IPS-18c (cell line): ENCODE results near the gene OBI1.

ENCODE experiments used
- H3K4me3 ChIP-seq: 2 replicates; pipeline ENCODE4 v1.7.0; 2013; ENCODE audit warnings: low read depth, mild to moderate bottlenecking, low read length, moderate library complexity; ENCODE audit not compliant: insufficient read depth
- H3K9me3 ChIP-seq: one replicate; pipeline ENCODE4 v1.6.1; 2013; ENCODE audit warnings: mild to moderate bottlenecking, low read length, moderate library complexity; ENCODE audit not compliant: control insufficient read depth, insufficient read depth

Gene OBI1

GRCh38 chr13:78598116-78598781 lies 60.7 kb downstream of the OBI1 start:
- H3K9me3 ChIP-seq = peaks cover 2% of the 10 kb centered on the region
- no peak overlapping the region for H3K4me3 ChIP-seq

- H3K9me3 ChIP-seq = peaks cover 2% of the 10 kb centered on the region
- no peak overlapping the region for H3K4me3 ChIP-seq
These were observed 61.4 kb downstream of the OBI1 start for GRCh38 chr13:78597602-78597932.

DNA sequence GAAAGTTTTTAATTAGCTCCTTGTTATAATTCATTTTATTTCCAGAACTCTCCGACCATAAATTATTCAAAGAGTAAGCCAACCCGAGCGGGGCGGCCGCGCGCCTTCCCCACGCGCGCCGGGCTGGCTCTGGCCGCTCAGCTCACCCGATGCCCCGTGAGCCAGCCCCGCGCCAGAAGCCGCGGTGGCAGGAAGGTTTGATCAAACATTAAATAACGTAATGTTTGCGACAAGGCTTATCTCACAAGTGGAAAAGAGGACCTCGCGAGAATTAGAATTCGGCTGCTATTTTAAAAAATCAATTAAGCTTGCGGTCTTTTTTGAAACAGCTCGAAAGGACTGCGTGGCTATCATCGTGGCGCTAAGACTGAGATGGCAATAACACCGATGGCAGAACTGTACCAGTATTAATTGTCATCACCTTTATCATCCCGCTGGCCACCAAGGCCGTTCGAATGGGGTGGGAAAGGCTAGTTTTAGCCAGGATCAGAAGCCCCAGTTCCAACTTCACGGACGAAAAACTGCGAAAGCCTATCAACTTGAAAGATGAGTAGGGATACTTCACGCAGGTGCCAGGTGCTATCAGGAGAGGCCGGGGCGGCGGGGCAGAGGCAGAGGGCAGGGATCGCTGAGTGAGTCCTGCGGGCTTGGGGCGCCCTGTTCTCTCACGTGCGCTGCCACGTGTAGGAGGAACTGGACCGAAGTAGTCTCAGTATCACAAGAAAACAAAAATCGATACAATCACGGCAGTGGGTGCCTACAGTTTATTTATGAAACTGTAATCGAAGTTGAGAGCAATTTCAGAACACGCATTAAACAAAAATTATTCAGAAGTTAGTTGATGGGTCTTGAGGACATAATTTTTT lies 62.0 kb downstream of the OBI1 start:
- H3K9me3 ChIP-seq = peaks cover 2% of the 10 kb centered on the region
- H3K4me3 ChIP-seq = peak overlapping the region; percentile 54

DNA sequence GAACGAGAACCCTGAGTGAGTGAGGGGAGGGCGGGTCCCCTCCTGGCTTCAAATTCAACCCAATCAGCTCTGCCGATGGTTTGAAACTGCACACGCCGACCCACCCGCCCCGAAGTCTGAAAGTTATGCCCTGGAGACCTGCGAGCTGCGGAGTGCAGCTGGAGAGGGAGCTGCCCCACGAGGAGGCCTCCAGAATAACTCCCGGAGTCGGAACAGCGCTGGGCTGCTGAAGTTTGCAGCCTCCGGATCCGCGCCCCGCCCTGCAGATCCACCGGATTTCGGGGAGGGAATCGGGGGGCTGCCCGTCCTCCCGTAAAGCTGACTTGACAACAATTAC lies 62.6 kb downstream of the OBI1 start:
- peak overlapping the region; percentile 54 for H3K4me3 ChIP-seq

GRCh38 chr13:78595495-78596398 lies 63.2 kb downstream of the OBI1 start:
- Histone ChIP-seq H3K4me3 (peak overlapping the region; percentile 54), H3K9me3 (peaks cover 2% of the 10 kb centered on the region)

More for the DNA sequence above, 62.6 kb downstream of the OBI1 start:
- peaks cover 2% of the 10 kb centered on the region for H3K9me3 ChIP-seq

- Histone ChIP-seq H3K4me3 (no peak overlapping the region; the same call in 1 of the 2 replicates), H3K9me3 (peaks cover 2% of the 10 kb centered on the region)
These were observed 64.4 kb downstream of the OBI1 start for GRCh38 chr13:78594456-78594975.

GRCh38 chr13:78593652-78594455 lies 65.1 kb downstream of the OBI1 start:
- Histone ChIP-seq H3K4me3 (peak overlapping the region; percentile 26; the same call in 1 of the 2 replicates), H3K9me3 (peaks cover 2% of the 10 kb centered on the region)

DNA sequence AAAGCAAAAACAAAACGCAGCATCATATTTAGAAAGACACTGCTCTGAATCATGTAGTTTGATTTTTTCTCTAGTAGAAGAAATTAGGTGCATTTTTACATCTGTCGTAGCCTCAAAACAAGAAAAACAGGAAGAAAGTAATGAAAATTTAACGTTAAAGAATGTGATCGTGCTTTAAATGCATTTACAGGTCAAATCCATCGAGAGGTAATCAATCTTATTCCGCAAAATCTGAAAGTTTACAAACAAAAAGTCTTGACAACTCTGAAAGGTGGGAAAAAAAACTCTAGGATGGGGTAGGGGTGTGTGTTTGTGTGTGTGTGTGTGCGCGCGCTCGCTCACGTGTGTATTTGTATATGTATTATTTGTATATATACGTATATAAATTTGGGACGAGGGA lies 65.8 kb downstream of the OBI1 start:
- H3K9me3 ChIP-seq = peaks cover 2% of the 10 kb centered on the region

DNA sequence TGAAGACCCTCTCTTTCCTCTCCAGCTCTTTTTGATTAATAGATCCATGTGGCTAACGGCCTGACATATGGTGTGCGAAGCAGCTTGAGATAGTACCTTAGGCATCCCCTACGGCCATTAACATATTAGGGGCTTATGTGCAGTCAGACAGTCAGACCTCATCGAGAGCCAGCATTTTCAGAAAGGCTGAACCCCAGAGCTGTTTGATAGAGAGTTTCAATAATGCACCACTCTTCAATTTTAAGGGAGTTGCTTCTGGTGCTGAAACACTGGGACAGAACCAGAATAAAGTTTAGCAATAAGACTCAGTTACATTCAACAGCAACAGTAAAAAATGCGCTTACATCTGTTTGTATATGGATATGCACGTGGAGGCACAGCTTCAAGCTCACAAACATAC lies 66.4 kb downstream of the OBI1 start:
- Histone ChIP-seq H3K9me3 (peaks cover 2% of the 10 kb centered on the region), H3K4me3 (no peak overlapping the region)

More for the DNA sequence above, 65.8 kb downstream of the OBI1 start:
- H3K4me3 ChIP-seq = no peak overlapping the region

DNA sequence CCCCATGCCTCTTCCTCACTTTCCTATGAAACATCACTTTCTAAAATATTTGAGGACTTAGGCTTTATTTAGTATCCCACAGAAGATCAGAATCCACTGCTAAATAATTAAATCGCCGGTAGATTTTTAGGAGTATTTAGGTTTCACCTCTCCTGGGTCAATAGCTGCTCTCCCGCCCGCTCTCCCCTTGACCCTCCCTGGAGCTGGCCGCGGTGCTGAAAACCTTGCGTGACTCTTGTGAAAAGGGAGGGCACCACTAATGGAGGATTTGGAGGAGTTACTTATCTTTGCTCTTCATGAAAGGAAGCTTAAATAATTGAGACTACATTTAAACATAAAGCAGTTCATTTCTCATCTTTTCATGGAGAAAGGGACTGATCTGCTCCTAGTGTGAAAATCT lies 69.7 kb downstream of the OBI1 start:
- H3K4me3 ChIP-seq = no peak overlapping the region
- no peaks in the 10 kb centered on the region for H3K9me3 ChIP-seq

- H3K4me3 ChIP-seq = no peak overlapping the region; the same call in 1 of the 2 replicates
- no peaks in the 10 kb centered on the region for H3K9me3 ChIP-seq
These were observed 71.6 kb downstream of the OBI1 start for GRCh38 chr13:78587395-78587794.

DNA sequence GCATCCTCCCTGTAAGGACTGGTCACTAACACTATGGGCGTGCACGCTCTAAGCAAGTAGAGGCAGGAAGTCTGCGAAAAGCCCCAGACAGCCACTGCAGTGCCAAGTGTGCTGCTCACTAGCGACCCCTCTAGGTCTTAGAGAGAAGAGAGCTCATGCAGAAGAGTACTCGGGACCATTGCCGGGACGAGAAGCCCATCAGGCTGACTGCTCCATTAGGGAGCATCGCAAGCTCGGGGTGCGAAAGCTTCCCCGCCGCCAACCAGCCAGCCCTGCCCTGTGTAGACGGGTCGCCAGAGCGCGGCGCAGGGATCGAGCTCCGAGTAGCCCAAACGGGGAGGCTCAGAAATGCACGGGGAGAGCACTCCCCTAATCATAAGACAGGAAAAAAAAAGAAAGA lies 72.2 kb downstream of the OBI1 start:
- Histone ChIP-seq H3K4me3 (no peak overlapping the region; the same call in 1 of the 2 replicates), H3K9me3 (no peaks in the 10 kb centered on the region)

DNA sequence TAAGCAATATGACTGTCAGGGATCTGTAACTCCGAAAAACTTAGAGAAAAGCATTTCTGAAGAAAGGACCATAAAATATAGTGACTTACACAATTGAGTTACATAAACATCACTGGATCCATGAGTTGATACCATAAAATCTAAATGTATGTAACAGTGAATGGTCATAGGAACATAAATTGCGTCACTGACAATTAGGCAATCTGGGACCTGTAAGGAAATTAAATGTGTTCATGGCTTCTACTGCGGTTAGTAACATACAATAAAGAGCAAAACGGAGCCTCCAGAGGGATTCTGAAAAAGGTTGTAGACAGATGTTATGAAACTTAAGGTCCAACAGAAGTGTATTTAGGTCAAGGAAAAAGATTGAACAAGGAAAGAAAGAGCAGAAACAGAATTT lies 82.7 kb downstream of the OBI1 start:
- no peaks in the 10 kb centered on the region for H3K9me3 ChIP-seq
- no peak overlapping the region for H3K4me3 ChIP-seq

GRCh38 chr13:78572459-78572858 lies 86.5 kb downstream of the OBI1 start:
- no peak overlapping the region for H3K4me3 ChIP-seq
- H3K9me3 ChIP-seq = no peaks in the 10 kb centered on the region

DNA sequence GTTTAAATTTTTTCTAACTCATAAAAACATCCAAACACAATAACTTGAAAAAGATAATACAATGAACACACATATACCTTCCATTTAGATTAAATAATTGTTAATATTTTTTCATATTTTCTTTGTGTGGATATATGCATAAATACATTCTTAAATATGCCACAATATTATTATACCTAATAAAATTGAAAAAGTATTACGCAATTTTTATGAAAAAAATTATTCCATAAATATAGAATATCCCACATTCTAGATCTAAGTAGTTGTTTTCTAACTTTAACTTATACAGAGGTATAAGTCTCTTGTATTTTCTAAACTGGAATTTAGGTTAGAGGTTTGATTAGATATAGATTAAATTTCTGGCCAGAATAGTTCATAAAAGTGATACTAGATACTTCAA lies 89.9 kb downstream of the OBI1 start:
- Histone ChIP-seq H3K9me3 (no peaks in the 10 kb centered on the region), H3K4me3 (no peak overlapping the region)

DNA sequence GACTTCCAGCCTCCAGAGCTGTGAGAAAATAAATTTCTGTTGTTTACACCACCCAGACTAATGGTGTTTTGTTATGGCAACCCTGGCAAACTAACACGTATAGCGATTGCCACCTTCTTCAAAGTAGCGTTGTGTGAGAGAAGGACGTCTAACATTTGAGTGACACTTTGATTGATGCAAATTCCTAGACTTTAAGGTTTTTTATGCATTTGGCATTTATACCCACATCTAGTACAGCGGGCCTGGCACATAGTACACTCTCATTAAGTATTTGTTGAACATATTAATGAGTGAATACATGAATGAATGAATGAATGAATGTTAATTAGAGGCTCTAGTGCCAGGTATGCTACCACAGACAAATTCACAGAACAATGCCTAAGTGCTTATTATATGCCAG lies 92.3 kb downstream of the OBI1 start:
- H3K4me3 ChIP-seq = no peak overlapping the region

More for the DNA sequence above, 92.3 kb downstream of the OBI1 start:
- H3K9me3 ChIP-seq = no peaks in the 10 kb centered on the region
